Stimulated activated CD8-positive, alpha-beta memory T cell treated with anti-CD3 and anti-CD28 coated beads, Interleukin-15, amount 100 ng/mL, for 4 hours (primary cell): ENCODE results near the gene FOXG1.

Source experiments
- DNase-seq, 2 donors: peaks; one replicate each; pipeline ENCODE4 v3.0.0-alpha.2; 2020; ENCODE audit warnings: low read depth in 2 of 2

Gene FOXG1

DNA sequence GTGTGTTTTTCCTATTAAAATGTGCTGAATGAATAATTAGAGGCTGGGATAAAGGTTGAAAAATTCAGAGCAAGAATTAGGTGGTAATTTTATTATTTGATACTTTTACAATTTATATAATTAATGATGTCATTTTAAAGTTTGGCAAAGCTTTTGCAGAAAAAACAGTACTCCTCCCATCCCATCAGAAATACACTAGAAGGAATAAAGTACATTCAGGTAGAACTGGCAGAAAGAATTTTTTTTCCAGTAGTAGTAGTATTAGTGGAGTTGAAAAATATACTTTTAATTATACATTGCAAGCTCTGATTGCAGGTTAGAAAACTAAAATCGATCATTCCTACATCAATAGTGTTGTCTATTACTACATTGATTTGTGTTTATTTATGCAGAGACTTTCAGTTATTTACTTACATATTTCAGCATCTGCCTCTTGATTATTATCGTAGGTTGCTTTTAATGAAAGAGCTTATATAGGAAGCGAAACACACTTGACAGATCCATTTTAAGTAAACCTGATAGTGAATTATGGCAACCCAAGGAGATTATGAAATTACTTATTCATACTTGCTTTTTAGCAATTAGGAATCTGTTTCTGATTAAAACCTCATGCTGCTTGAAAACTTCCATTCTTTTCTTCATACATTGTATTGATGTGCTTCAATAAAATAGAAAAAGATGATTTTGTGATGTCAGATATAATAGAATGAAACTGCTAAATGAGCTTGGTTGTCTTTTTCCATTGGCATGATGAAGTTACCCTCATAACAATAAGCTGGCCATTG is 10.1 kb downstream of the FOXG1 start:
- no peak for DNase-seq

DNA sequence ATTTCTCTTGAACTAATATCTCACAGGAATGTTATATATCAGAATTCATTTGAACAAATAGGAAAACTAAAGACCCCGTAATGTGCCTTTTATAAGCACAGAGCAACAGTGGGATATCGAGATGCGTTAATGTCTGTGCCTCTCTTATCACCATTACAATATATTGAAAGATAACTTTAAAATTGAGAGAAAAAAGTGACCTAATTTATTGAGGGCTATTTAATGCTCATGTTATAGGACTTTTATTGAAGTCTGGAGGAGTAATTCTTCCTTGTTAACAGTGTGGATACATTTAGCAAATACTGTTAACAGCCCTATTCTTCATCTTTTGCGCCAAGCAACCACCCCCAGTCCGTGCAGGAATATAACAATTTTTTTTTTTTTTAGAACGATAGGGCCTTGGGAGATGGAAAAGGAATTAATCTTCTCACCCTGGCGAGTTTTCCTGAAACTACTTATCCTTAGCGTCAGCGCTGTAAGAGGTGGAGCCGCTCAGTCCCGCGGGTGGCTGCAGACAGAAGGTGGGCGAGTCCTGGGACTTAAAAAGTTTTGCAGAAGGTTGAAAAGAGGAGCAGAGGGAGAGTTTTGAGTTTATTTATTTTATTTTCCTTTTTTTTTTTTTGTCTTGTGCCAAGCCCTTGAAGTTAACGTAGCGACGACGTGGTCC is 11.0 kb downstream of the FOXG1 start:
- DNase-seq, result no peak

DNA sequence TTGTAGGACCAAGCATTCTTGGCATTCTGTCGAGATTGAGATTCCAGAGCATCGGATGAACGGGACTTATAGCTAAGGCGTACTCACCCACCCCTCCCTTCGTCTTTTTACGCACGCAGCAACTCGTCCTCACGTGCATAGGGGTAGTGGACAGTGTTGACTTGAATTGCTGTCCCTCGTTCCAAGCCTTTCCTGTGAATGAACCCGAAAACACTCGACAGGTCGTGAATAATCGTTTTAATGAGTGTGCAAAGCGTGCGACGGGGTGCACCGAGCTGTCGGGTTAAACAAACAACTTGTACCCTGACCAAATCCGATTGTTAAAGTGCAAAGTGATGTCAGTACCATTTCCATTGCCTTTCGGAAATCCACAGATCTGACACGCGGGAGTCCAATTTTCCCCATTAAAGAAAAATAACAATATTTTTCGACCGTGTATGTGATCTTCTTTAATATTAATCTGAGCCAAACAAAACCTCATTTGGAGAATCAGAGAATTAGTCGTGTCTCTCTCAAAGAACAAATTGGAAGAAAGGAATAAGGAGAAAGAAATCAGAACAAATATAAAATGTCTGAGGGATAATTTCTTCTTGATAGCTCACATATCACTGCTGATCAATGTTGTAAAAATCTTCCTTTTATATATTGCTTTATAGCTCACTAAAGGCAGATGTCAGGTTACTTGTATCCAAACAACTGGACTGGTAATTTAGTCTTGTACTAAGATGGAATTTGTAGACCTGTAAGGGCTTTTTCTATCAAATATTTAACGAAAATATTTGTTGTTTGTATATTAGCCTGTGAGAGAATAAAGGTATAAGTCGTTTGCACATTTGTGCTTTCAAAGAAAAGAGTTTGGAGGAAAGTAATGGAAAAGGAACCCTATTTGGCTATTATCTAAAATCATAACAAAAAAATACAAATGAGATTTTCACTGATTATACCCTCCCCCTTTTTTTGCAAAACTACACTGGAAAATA is 11.8 kb downstream of the FOXG1 start:
- no peak for DNase-seq

DNA sequence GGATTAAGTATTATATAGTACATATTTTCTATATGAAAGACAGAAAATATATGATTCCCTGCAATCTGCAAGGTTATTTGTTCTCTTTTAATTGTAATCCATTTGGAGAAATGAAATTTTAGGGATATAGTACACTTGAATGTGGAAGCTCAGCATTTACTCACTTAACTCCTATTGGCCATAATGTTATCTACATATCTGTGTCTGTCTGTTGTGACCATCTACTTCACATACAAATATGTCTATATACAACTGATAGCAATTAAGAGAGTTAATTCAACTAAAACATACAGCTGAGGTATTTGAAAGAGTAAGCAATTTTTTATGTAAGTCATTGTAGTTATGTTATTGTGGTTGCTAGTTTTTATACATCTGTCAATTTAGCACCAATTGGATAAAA is 12.9 kb downstream of the FOXG1 start:
- DNase-seq, result no peak

DNA sequence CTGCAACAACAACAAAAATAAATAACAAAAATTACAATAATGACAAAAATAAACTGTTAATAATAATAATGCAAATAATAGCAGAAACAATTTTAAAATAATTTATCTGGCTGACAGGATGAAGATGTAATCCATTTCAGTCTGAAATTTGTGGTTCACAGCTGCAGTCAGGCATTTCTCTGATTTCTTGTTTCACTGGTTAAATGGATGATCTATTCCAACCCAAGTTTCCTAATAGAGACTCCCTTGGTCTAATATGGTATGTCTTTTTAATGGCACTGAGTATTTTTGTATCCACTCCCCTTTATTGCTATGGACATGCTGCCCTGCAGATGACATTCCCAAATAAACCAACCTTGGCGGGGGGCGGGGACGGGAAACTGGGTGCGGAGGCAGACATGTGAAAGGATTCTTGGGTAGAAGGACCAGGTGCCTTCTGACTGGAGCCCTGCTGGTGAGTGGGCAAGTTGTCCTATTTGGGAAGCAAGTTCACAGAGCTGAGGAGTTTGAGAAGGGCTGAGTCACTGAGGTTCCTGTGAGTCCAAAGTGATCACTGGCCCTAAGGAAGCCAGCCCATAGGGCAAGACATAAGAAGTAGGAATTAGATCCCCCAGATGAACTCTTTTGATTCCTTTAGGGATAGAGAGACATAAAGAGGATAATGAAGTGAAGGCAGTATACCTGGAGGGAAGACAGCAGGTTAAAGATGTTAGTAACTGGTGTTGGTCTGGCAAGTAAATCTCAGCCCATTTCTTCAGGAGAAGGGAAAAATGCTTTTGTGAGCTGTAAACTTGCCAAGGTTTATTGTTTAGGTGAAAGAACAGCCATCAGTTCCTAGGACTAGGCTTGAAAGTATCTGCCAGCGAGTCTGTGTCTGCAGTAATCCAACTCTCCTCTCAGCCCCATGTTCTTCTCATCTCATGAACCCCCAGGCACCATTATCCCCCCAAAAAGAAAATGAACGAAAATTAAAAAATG is 14.5 kb downstream of the FOXG1 start:
- no peak for DNase-seq

DNA sequence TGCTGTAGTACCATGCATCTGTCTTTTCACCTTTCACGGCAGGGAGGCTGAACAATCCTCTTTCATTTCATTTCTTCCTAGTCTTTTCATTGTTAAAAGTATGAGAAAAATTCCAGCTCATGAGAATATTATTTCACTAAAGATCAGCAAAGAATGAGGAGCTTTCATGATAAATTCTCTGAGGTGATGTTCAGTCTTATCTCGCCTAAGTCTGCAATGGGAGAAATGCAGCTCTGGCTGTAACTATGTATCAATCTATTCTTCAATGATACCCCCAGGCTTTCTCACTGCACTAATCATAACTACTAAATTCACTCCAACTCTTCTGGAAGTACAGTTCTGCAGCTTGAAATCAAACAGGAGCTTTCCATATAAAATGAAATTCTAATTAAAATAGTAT is 15.7 kb downstream of the FOXG1 start:
- no peak for DNase-seq

DNA sequence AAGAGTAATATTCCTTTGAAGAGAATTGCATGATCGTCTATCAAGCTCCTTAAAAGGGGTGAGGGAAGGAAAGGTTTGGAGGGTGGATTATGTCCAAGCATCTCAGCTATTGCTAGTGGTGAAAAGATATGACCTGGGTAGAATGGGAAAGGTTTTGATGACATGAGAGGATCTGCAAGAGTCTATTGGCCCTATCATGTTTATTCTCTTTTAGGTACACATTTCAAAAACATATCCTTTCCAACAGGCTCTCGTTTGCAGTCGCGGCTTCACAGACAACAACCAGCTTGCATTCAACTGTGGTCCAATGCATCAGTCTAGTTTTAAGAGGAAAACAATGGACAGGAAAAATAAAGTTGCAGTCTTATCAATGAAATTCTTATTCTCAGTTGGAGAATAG is 17.1 kb downstream of the FOXG1 start:
- DNase-seq, result no peak

DNA sequence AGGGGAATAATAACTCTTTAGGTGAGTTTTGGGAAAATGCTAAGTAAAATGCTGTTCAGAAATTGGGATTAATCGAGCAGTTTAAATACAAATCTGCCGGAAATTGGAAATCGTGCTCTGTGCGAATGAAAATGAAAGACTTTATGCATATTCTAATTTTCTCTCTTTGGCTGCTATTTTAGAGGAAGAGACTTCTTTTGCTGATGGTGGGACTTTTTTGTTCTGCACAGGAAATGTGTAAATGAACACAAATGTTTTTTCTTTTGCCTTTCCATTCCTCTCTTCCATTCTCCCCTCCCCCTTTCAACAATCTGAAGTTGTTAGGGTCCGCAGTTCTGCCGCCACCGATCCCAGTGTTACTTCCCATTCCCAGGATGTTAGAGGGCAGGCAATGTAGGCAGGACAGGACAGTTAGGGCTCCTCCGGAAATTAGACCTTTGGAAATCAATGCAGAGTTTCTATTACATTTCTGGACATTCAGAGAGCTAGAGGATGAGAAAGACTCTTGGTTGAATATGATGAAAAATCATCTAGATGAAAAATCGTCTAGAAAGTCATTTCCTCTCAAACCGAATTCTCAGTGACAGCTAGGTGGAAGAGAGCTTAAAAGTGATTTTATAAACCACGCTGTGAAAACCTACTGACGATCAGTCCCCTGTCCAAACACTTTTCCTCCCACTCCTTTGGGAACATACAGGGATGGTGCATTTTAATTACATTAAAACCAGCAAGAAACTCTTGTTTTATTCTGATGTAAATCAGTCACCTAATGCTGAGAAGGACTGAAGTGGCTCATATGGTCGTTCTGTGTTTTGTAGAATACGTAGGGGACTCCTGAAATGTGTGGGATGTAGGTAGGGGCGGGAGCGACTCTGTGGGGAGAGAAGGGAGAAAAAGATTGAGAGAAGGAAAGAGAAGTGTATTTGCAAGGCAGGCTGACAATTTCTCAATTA is 17.8 kb downstream of the FOXG1 start:
- no peak for DNase-seq

DNA sequence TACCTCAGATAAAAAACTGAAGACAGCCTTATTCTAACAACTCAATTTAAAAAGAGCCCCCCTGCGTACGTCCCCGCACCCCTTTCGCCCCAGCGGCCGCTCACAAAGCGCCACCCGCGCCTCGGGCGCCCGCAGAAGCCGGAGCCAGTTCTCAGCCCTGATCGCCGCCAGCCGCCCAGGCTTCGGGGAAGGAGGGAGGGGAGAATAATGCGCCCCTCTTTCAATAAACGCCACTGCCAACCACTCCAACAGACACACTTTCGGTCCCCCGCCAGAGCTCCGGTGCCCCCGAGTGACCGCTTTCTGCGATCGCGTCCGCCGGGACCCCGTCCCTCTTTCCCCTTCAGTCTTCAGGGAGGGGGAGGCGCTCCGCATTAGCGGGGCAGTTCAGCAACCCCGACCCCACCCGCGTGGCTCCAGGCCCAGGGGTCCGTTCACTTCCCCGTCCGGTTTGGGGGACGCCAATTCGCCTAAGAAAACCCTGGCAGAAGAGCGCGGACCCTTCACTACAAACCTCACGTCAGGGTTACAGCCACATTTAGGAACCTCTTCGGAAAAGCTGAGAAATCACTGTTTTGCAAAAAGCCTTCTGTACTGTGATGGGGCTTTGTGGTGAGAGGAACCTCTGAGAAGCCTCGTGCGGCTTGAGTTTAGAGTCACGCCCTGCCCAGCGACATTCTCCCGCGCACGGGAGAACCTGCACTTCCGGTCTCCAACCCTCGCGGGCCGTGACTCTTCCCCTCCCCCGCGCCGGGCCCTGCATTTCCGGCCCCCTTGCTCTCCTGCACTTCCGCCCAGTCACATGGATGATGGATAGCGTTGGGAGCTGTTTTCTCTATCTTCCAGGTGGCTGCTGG is 18.7 kb downstream of the FOXG1 start:
- no peak for DNase-seq

DNA sequence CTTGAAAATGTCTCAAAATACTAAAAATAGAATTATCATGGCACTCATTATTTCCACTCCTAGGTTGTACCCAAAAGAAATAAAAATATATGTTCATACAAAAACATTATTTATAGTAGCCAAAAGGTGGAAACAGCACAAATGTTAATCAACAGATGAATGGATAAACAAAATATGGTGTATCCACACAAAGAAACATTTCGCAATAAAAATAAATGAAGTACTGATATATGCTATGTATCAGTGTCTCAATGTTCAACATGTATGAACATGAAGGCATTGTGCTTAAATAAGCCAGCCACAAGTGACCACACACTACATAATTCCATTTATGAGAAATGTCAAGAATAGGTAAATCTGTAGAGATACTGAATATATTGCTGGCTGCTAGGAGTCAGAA is 40.9 kb downstream of the FOXG1 start:
- DNase-seq, result no peak

DNA sequence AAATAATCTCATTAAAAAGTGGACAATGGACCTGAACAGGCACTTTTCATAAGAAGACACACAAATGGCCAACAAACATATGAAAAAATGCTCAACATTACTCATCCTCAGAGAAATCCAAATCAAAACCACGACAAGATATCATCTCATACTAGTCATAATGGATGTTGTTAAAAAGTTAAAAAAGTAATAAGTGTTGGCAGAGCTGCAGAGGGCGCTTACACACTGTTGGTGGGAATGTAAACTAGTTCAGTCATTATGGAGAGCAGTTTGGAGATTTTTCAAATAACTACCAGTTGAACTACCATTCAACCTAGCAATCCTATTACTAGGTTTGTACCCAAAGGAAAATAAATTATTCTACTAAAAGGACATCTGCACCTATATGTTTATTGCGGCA is 47.2 kb downstream of the FOXG1 start:
- DNase-seq, result no peak
